ENCODE results near the gene TBK1.

TBK1 gene

GRCh38 chr12:64550755-64551154, 98.8 kb downstream of the TBK1 start:
- DNase-seq = no peak

- DNase-seq = no peak
Observed at GRCh38 chr12:64551676-64552075, 99.8 kb downstream of the TBK1 start.
